ENCODE data around the gene SCML1. TPM values are rescaled to one million over a fixed set of nuclear protein-coding genes. Genes with fewer than 3 reads are reported as not detected.
A peak's percentile ranks its signal among the peaks of the same experiment; 100 is the strongest.

Gene SCML1
- polyA plus RNA-seq, 1 donor (not counting 4 experiments of a cell fraction or from before 2014, with no cell fraction given), result 19.9 TPM

GRCh38 chrX:17737986-17738713, 857 bp downstream of the SCML1 start:
- DNase-seq (ENCODE audit: low read depth, low spot score) (no peak), FAIRE-seq (peak; percentile 56)
- H3K4me3 ChIP-seq (ENCODE audit: control insufficient read depth in 2 of 3, extremely low read depth in 1 of 3, insufficient read depth in 2 of 3, low read depth in 1 of 3, low read length in 3 of 3), result peak overlapping the region; percentile 50 to 80 (median 79)
- H2AFZ ChIP-seq (ENCODE audit: control insufficient read depth, low read length), result peak overlapping the region; percentile 81
- H3K9me1 ChIP-seq (ENCODE audit: control insufficient read depth, extremely low read depth, insufficient read depth, low read length), result no peaks in the 10 kb centered on the region
- H3K9ac ChIP-seq (ENCODE audit: control insufficient read depth, extremely low read depth, insufficient read depth, low read length), result peak overlapping the region; percentile 75
- dilution Hi-C loops (cut with MboI; ENCODE audit: extremely low pct_ligation_motif_present, low sequenced_read_pairs), result no loop called here
- H3K4me1 ChIP-seq (ENCODE audit: control insufficient read depth, extremely low read depth, insufficient read depth, low read length), result no peaks in the 10 kb centered on the region
- no peaks in the 10 kb centered on the region for H3K9me3 ChIP-seq (ENCODE audit: control insufficient read depth, low read depth, low read length)
- peak overlapping the region; percentile 80 for H3K27ac ChIP-seq (ENCODE audit: control insufficient read depth, insufficient read depth, low read length)
- TF ChIP-seq EZH2 (IDR thresholded peaks at IDR 0.05; ENCODE audit: low read length) (no peak), CTCF (optimal IDR thresholded peaks at IDR 0.05 in 1 of 3, IDR thresholded peaks at IDR 0.05 in 1 of 3, conservative IDR thresholded peaks at IDR 0.05 in 1 of 3; ENCODE audit: extremely low read depth in 1 of 3, insufficient read depth in 2 of 3, low read length in 3 of 3) (no peak)
- peak overlapping the region; percentile 65 for H3K4me2 ChIP-seq (ENCODE audit: control insufficient read depth, extremely low read depth, insufficient read depth, low read depth, low read length)
- H3K27me3 ChIP-seq (ENCODE audit: control insufficient read depth, extremely low read depth, insufficient read depth, low read length), result no peaks in the 10 kb centered on the region
- no peaks in the 10 kb centered on the region for H3K36me3 ChIP-seq (ENCODE audit: control insufficient read depth in 2 of 2, extremely low read depth in 1 of 2, insufficient read depth in 2 of 2, low read length in 2 of 2)
- peaks cover 27% of the 10 kb centered on the region for H3K79me2 ChIP-seq (ENCODE audit: control insufficient read depth, insufficient read depth, low read length)
- H4K20me1 ChIP-seq (ENCODE audit: control insufficient read depth, extremely low read depth, insufficient read depth, low read length), result no peaks in the 10 kb centered on the region

GRCh38 chrX:17738737-17739535, 1.6 kb downstream of the SCML1 start:
- H3K9me1 ChIP-seq (ENCODE audit: control insufficient read depth, extremely low read depth, insufficient read depth, low read length), result no peaks in the 10 kb centered on the region
- H3K4me1 ChIP-seq (ENCODE audit: control insufficient read depth, extremely low read depth, insufficient read depth, low read length), result no peaks in the 10 kb centered on the region
- dilution Hi-C loops (cut with MboI; ENCODE audit: extremely low pct_ligation_motif_present, low sequenced_read_pairs), result no loop called here
- no peaks in the 10 kb centered on the region for H3K36me3 ChIP-seq (ENCODE audit: control insufficient read depth in 2 of 2, extremely low read depth in 1 of 2, insufficient read depth in 2 of 2, low read length in 2 of 2)
- H3K79me2 ChIP-seq (ENCODE audit: control insufficient read depth, insufficient read depth, low read length), result peaks cover 27% of the 10 kb centered on the region
- H2AFZ ChIP-seq (ENCODE audit: control insufficient read depth, low read length), result no peak overlapping the region
- H3K27ac ChIP-seq (ENCODE audit: control insufficient read depth, insufficient read depth, low read length), result peak overlapping the region; percentile 80
- H3K9me3 ChIP-seq (ENCODE audit: control insufficient read depth, low read depth, low read length), result no peaks in the 10 kb centered on the region
- no peak for TF ChIP-seq CTCF (optimal IDR thresholded peaks at IDR 0.05 in 1 of 3, IDR thresholded peaks at IDR 0.05 in 1 of 3, conservative IDR thresholded peaks at IDR 0.05 in 1 of 3; ENCODE audit: extremely low read depth in 1 of 3, insufficient read depth in 2 of 3, low read length in 3 of 3)
- no peak for TF ChIP-seq EZH2 (IDR thresholded peaks at IDR 0.05; ENCODE audit: low read length)
- peak overlapping the region; percentile 50 to 80 (median 79) for H3K4me3 ChIP-seq (ENCODE audit: control insufficient read depth in 2 of 3, extremely low read depth in 1 of 3, insufficient read depth in 2 of 3, low read depth in 1 of 3, low read length in 3 of 3)
- peak overlapping the region; percentile 75 for H3K9ac ChIP-seq (ENCODE audit: control insufficient read depth, extremely low read depth, insufficient read depth, low read length)
- no peak for FAIRE-seq
- H4K20me1 ChIP-seq (ENCODE audit: control insufficient read depth, extremely low read depth, insufficient read depth, low read length), result no peaks in the 10 kb centered on the region
- DNase-seq (ENCODE audit: low read depth, low spot score), result no peak
- H3K4me2 ChIP-seq (ENCODE audit: control insufficient read depth, extremely low read depth, insufficient read depth, low read depth, low read length), result peak overlapping the region; percentile 65
- H3K27me3 ChIP-seq (ENCODE audit: control insufficient read depth, extremely low read depth, insufficient read depth, low read length), result no peaks in the 10 kb centered on the region
